ENCODE results near the gene TRERF1. TPM values are rescaled to one million over a fixed set of nuclear protein-coding genes. Genes with fewer than 3 reads are reported as not detected.

Gene TRERF1
- total RNA-seq, 2 donors from 2014 or later: 9.5 to 34.8 TPM

DNA sequence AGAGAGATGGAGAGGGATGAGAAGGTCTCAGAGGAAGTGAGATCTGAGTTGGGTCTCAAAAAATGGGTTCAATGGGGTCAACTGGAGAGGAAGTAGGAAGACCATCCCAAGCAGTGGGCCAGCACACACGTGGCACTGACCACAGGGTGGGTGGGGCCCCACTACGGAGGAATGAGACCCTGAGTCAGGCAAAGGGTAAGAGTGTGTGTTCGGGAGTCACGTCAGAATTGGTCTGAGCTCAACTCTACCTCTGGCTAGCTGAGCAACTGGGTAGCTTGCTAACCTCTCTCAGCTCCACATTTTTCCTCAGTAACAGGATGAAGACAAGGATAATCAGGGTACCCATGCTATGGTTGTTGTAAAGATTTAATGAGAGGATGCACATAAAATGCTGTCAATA, 79.0 kb downstream of the TRERF1 start:
- intact Hi-C loops (cut with DNase I): no loop called here
- Histone ChIP-seq H3K27me3 (replicated peaks; ENCODE audit: insufficient read depth) (no peaks in the 10 kb centered on the region), H3K36me3 (no peaks in the 10 kb centered on the region), H3K4me3 (no peak overlapping the region), H3K27ac (no peak overlapping the region), H3K9me3 (no peaks in the 10 kb centered on the region), H3K4me1 (replicated peaks) (no peaks in the 10 kb centered on the region)
- no peak for DNase-seq (ENCODE audit: low spot score)
- WGBS: 79% methylated on average over 4 of the region's 4 CpGs
- TF ChIP-seq POLR2AphosphoS5 (IDR thresholded peaks at IDR 0.05) (no peak), POLR2A (IDR thresholded peaks at IDR 0.05) (no peak)
- TF ChIP-seq, protein P1, sequence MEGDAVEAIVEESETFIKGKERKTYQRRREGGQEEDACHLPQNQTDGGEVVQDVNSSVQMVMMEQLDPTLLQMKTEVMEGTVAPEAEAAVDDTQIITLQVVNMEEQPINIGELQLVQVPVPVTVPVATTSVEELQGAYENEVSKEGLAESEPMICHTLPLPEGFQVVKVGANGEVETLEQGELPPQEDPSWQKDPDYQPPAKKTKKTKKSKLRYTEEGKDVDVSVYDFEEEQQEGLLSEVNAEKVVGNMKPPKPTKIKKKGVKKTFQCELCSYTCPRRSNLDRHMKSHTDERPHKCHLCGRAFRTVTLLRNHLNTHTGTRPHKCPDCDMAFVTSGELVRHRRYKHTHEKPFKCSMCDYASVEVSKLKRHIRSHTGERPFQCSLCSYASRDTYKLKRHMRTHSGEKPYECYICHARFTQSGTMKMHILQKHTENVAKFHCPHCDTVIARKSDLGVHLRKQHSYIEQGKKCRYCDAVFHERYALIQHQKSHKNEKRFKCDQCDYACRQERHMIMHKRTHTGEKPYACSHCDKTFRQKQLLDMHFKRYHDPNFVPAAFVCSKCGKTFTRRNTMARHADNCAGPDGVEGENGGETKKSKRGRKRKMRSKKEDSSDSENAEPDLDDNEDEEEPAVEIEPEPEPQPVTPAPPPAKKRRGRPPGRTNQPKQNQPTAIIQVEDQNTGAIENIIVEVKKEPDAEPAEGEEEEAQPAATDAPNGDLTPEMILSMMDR (IDR thresholded peaks at IDR 0.05): no peak

DNA sequence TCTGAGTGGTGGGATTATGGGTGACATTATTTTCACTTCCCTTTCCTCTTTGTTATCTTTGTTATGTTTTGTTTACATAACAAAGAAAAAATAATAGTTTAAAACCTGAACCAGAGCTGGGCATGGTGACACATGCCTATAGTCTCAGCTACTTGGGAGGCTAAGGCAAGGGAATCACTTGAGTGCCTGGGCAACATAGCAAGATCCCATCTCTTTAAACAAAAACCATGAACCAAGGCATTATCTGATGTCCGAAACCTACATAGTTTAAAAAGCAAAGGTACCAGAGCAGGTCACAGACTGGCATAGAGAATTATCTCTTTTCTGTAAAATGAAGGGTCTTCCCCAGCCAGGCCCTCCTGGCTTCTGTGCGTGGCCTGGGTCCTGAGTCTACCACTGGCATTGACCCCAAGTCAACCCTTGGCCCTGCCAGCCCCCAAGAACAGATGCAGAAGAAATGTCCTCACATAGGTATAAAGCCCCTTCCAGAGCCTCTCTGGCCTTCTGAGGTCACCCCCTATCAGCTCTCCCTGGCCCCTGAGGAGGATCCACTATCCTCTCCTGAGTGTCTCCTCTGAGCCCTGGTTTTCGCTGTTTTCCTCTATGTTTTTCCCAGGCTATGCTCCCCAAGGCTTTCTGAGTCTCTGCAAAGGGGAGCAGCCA, 81.3 kb downstream of the TRERF1 start:
- Histone ChIP-seq H3K36me3 (no peaks in the 10 kb centered on the region), H3K27ac (no peak overlapping the region), H3K4me1 (replicated peaks) (no peaks in the 10 kb centered on the region), H3K27me3 (replicated peaks; ENCODE audit: insufficient read depth) (no peaks in the 10 kb centered on the region), H3K9me3 (no peaks in the 10 kb centered on the region), H3K4me3 (no peak overlapping the region)
- DNase-seq (ENCODE audit: low spot score): no peak
- WGBS: 95% methylated on average over 3 of the region's 3 CpGs
- intact Hi-C loops (cut with DNase I): no loop called here
- TF ChIP-seq POLR2A (IDR thresholded peaks at IDR 0.05) (no peak), POLR2AphosphoS5 (IDR thresholded peaks at IDR 0.05) (no peak)
- TF ChIP-seq, protein P1 (IDR thresholded peaks at IDR 0.05): no peak

DNA sequence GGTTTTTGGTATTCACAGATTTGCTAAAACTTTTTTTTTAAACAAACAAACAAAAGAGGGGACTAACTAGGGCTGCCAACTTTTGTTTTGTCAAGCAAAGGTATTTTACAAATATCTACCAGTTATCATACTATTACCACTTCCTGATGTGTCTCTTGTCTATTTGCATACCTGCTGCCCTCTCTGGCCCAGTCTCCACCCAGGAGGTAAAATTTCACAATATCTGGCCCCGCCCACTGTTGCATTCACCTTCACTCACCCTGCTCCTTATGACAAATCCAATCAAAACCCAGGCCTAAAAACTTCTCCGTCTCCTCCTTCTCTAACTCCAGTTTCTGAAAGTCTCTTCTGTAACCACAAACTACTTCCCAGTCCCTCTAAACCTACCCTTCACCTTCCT, 82.2 kb downstream of the TRERF1 start:
- no peaks in the 10 kb centered on the region for H3K9me3 ChIP-seq
- intact Hi-C loops (cut with DNase I): no loop called here
- WGBS: 91% methylated on average over 2 of the region's 2 CpGs
- H3K27ac ChIP-seq: no peak overlapping the region
- H3K4me3 ChIP-seq: no peak overlapping the region
- no peaks in the 10 kb centered on the region for H3K36me3 ChIP-seq
- H3K4me1 ChIP-seq (replicated peaks): no peaks in the 10 kb centered on the region
- no peak for DNase-seq (ENCODE audit: low spot score)
- TF ChIP-seq POLR2AphosphoS5 (IDR thresholded peaks at IDR 0.05) (no peak), POLR2A (IDR thresholded peaks at IDR 0.05) (no peak)
- TF ChIP-seq, protein P1 (IDR thresholded peaks at IDR 0.05): no peak
- H3K27me3 ChIP-seq (replicated peaks; ENCODE audit: insufficient read depth): no peaks in the 10 kb centered on the region

DNA sequence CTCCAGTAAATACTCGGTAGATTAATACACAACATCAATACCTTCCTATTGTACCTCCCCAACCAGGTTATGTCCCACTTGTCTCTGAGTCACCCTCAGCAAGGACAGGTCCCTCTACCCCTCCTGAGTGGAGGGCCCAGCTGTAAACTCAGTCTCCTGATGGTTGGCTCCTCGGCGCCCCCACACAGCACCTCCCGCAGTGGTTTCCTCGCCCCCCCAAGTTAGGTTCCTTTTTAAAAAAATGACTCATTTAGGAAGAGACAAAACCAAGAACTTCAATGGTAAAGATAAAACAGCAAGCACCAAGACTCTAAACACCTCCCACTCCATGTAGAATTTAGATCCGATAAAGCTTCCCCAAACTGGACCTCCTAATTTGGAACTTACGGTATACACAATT, 83.5 kb downstream of the TRERF1 start:
- no peaks in the 10 kb centered on the region for H3K27me3 ChIP-seq (replicated peaks; ENCODE audit: insufficient read depth)
- intact Hi-C loops (cut with DNase I): no loop called here
- no peak overlapping the region for H3K4me3 ChIP-seq
- H3K36me3 ChIP-seq: no peaks in the 10 kb centered on the region
- TF ChIP-seq, protein P1 (IDR thresholded peaks at IDR 0.05): no peak
- DNase-seq (ENCODE audit: low spot score): no peak
- H3K4me1 ChIP-seq (replicated peaks): no peaks in the 10 kb centered on the region
- no peak overlapping the region for H3K27ac ChIP-seq
- no peaks in the 10 kb centered on the region for H3K9me3 ChIP-seq
- WGBS: 75% methylated on average over 7 of the region's 7 CpGs

DNA sequence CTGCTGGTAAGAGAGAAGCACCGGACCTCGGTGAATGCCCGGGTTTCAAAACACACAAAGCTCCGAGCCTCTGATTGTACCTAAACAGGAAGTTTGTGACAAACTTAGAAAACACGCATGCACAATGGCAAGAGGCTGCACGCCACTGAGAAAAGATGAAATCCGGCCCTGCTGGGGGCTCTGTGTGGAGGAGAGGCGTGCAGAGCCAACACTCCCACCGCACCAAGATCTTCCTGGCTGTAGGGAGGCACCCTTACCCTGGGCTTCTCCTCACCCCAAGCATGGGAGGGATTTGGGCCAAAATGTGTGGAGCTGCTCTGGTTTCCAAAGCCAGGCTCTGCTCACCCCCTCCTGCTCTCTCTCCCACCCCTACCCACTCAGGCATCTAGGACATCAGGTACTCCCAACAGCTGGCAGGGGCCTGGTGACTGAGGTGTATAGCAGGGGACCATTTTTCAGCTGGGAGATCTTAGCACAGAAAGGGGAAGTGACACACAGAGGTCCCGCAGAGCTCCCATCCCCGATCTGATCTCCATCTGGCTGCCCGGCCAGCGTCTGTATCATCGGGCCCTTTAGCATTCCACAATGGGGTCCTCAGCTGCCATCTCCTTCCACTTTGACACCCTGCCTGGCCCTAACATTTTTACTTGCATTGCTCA, 84.2 kb downstream of the TRERF1 start:
- Histone ChIP-seq H3K4me3 (no peak overlapping the region), H3K4me1 (replicated peaks) (no peaks in the 10 kb centered on the region), H3K36me3 (no peaks in the 10 kb centered on the region), H3K9me3 (no peaks in the 10 kb centered on the region), H3K27me3 (replicated peaks; ENCODE audit: insufficient read depth) (no peaks in the 10 kb centered on the region), H3K27ac (peak overlapping the region in 1 of 2 donors; percentile 1)
- intact Hi-C loops (cut with DNase I): no loop called here
- DNase-seq (ENCODE audit: low spot score): no peak
- TF ChIP-seq, protein P1 (IDR thresholded peaks at IDR 0.05): no peak
- TF ChIP-seq POLR2AphosphoS5 (IDR thresholded peaks at IDR 0.05): no peak
- TF ChIP-seq POLR2A (IDR thresholded peaks at IDR 0.05): no peak
- WGBS: 67% methylated on average over 14 of the region's 14 CpGs

Data from prostate gland (tissue), 2 donors.